Pancreas (tissue), 10 donors: Measurements from ENCODE around the gene SLC14A1. TPM values are rescaled to one million over a fixed set of nuclear protein-coding genes. Genes with fewer than 3 reads are reported as not detected.

Source experiments
- ATAC-seq, 4 donors: fragments of 200-7000 bp; cut with Tn5 transposase; one replicate each; pipeline versions ENCODE4 v1.8.0 to v1.9.1; 2020; ENCODE audit warnings: mild to moderate bottlenecking in 4 of 4, moderate library complexity in 4 of 4
- DNase-seq, 6 donors: peaks; one replicate each; pipeline ENCODE4 v3.0.0-alpha.2; 2020
- FAIRE-seq: peaks from 2 replicates; lab custom pipeline; 2012; peaks lifted over from hg19 to GRCh38; lab: Jason Lieb, UNC
- H3K27ac ChIP-seq, 4 donors: fragments of 200-600 bp; sonication (generic); 1 replicate in 3 of 4; 2 replicates in 1 of 4; pipeline versions ENCODE4 v1.5.0 to v1.8.0; 2020
- H3K27me3 ChIP-seq, 4 donors: fragments of 200-600 bp; one replicate each; pipeline ENCODE4 v1.8.0; 2021
- H3K36me3 ChIP-seq, 3 donors: fragments of 200-600 bp; sonication (generic) in 1 of 3; one replicate each; pipeline versions ENCODE4 v1.5.0 to v1.8.0; 2020 to 2021
- H3K4me1 ChIP-seq, 3 donors: fragments of 200-600 bp; one replicate each; pipeline ENCODE4 v1.8.0; 2021
- H3K4me3 ChIP-seq, 4 donors: fragments of 200-600 bp; sonication (generic) in 2 of 4; one replicate each; pipeline versions ENCODE4 v1.5.0 to v1.8.0; 2020 to 2021
- H3K9me3 ChIP-seq, 4 donors: fragments of 200-600 bp; one replicate each; pipeline ENCODE4 v1.8.0; 2021
- CTCF ChIP-seq, 4 donors: fragments of 200-600 bp; sonication (generic) in 3 of 4; IDR thresholded peaks; one replicate each; pipeline versions ENCODE4 v1.5.0 to v1.8.0; 2021; ENCODE audit warnings: antibody characterized with exemption in 4 of 4
- WGBS, 2 donors: extraction: QIAGEN DNeasy Blood & Tissue Kit; methylation state at CpG; one replicate each; pipeline ENCODE4 v1.1.7; 2013; 5-methylcytosine and 5-hydroxymethylcytosine counted together
- intact Hi-C, 3 donors: fragments of 100-400 bp; cut with DNase I; formaldehyde crosslinking; loops; one replicate each; pipeline versions ENCODE4 v1.11.1 to v1.14.2; 2022
- polyA plus RNA-seq, 2 donors: library from polyadenylated mRNA; stranded (reverse); fragments of 200-250 nt; gene quantifications; one replicate each; pipeline ENCODE4 v1.2.3, GENCODE V29; 2013
- total RNA-seq, 6 donors: library from RNA; stranded (reverse); fragmentation: NEBNext Ultra II Directional in 4 of 6; extraction: Animal tissue kit (Norgen Biotek cat#: 25700) in 4 of 6; gene quantifications; one replicate each; pipeline versions ENCODE4 v1.2.1 to v1.2.4, GENCODE V29; 2021 to 2023
- donor health status: healthy with polysubstance abuse.
- donor health status: DM: no; HTN: no; CAD: no; lungs with moderate emphysema.
- donor health status: DM: no; HTN: no; CAD: no.
- donor health status: control.
- donor health status: control.
- donor health status: Bipolar disorder and iron deficiency.
- donor health status: DM: yes; HTN: yes; CAD: no.
- donor health status: DM: no; HTN: no; CAD: no.
- donor health status: DM: no; HTN: no; CAD: no.
- donor health status: DM: yes; HTN: yes; CAD: no.

Gene SLC14A1
- total and polyA plus RNA-seq, 8 donors, result 0.49 to 2.5 (median 1.1) TPM

- no peak overlapping the region for H3K4me3 ChIP-seq
- DNase-seq (no peak), FAIRE-seq (no peak), ATAC-seq (no peak)
- H3K36me3 ChIP-seq, result no peaks in the 10 kb centered on the region
- no peaks in the 10 kb centered on the region for H3K4me1 ChIP-seq
- no peaks in the 10 kb centered on the region for H3K27me3 ChIP-seq
- TF ChIP-seq CTCF (IDR thresholded peaks at IDR 0.05), result no peak
- H3K27ac ChIP-seq, result no peak overlapping the region
- intact Hi-C loops, result no loop called here
- H3K9me3 ChIP-seq, result no peaks in the 10 kb centered on the region
- WGBS, 2 donors, result 55 to 84% methylated on average over 1 of the region's 1 CpG
Observed at GRCh38 chr18:45777393-45777792, 53.4 kb downstream of the SLC14A1 start.

DNA sequence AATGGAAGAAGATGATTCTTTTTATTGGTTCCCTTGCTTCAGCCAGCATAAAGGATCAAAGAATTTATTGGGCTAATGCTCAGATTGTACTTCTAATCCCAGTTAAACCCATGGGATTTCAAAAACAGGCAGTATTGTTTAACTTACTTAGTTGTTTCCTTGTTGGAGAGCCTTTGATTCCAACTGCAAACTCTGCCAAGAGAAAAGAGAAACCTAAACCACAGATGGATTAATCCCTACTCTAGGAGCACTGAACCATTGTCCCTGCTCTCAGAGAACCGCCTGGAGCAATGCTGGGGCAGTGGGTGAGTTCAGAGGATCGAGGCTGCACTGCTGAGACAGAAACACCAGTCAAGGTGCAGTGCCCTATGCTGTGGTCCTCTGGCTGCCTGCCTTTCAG is 56.6 kb downstream of the SLC14A1 start:
- WGBS, 2 donors, result 32 to 33% methylated on average over 2 of the region's 2 CpGs
- Histone ChIP-seq H3K4me3 (no peak overlapping the region), H3K27me3 (no peaks in the 10 kb centered on the region), H3K4me1 (no peaks in the 10 kb centered on the region), H3K36me3 (no peaks in the 10 kb centered on the region), H3K9me3 (no peaks in the 10 kb centered on the region), H3K27ac (no peak overlapping the region)
- ATAC-seq, result no peak
- TF ChIP-seq CTCF (IDR thresholded peaks at IDR 0.05), result no peak
- DNase-seq, result no peak
- no peak for FAIRE-seq
- intact Hi-C loops, result no loop called here

DNA sequence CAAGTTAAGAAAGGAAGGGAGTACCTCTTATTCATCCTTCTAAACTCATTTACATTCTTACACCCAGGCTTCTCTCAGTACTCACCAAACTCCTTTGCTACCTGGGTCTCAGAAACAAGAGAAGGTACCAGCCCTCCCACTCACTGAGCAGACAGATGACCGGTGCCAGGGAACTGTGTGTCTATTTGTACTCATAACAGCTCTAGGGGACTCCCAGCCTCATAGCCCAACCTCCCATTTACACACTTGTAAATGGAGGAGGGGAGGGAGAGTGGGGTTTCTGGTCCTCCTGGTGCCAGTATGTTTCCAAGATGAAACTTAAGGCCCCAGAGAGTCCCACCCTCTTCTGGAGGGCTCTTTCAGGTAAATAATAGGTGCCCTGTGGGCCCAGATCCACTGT is 58.7 kb downstream of the SLC14A1 start:
- Histone ChIP-seq H3K4me3 (no peak overlapping the region), H3K9me3 (no peaks in the 10 kb centered on the region), H3K27ac (no peak overlapping the region), H3K4me1 (no peaks in the 10 kb centered on the region), H3K36me3 (no peaks in the 10 kb centered on the region), H3K27me3 (no peaks in the 10 kb centered on the region)
- intact Hi-C loops, result no loop called here
- TF ChIP-seq CTCF (IDR thresholded peaks at IDR 0.05), result no peak
- no peak for ATAC-seq
- WGBS, 2 donors, result 45 to 50% methylated on average over 1 of the region's 1 CpG
- FAIRE-seq, result no peak
- DNase-seq, result no peak

GRCh38 chr18:45783097-45784075 is 59.4 kb downstream of the SLC14A1 start:
- WGBS, 2 donors, result 66 to 73% methylated on average over 9 of the region's 9 CpGs
- Histone ChIP-seq H3K4me1 (no peaks in the 10 kb centered on the region), H3K27ac (no peak overlapping the region), H3K4me3 (no peak overlapping the region), H3K27me3 (no peaks in the 10 kb centered on the region), H3K36me3 (no peaks in the 10 kb centered on the region), H3K9me3 (no peaks in the 10 kb centered on the region)
- DNase-seq (no peak), ATAC-seq (no peak), FAIRE-seq (no peak)
- intact Hi-C loops, result no loop called here
- no peak for TF ChIP-seq CTCF (IDR thresholded peaks at IDR 0.05)

- Histone ChIP-seq H3K4me3 (no peak overlapping the region), H3K36me3 (no peaks in the 10 kb centered on the region), H3K4me1 (no peaks in the 10 kb centered on the region), H3K9me3 (no peaks in the 10 kb centered on the region), H3K27ac (no peak overlapping the region), H3K27me3 (no peaks in the 10 kb centered on the region)
- intact Hi-C loops, result no loop called here
- 75 to 78% methylated on average over 4 of the region's 4 CpGs for WGBS, 2 donors
- ATAC-seq (no peak), DNase-seq (no peak), FAIRE-seq (no peak)
- no peak for TF ChIP-seq CTCF (IDR thresholded peaks at IDR 0.05)
Observed at GRCh38 chr18:45785134-45785533, 61.2 kb downstream of the SLC14A1 start.
